ENCODE results near the gene ADAMTSL1. TPM values are rescaled to one million over a fixed set of nuclear protein-coding genes. Genes with fewer than 3 reads are reported as not detected.

The ADAMTSL1 gene
- total RNA-seq, 4 donors from 2014 or later = 21.3 to 138 (median 125) TPM

DNA sequence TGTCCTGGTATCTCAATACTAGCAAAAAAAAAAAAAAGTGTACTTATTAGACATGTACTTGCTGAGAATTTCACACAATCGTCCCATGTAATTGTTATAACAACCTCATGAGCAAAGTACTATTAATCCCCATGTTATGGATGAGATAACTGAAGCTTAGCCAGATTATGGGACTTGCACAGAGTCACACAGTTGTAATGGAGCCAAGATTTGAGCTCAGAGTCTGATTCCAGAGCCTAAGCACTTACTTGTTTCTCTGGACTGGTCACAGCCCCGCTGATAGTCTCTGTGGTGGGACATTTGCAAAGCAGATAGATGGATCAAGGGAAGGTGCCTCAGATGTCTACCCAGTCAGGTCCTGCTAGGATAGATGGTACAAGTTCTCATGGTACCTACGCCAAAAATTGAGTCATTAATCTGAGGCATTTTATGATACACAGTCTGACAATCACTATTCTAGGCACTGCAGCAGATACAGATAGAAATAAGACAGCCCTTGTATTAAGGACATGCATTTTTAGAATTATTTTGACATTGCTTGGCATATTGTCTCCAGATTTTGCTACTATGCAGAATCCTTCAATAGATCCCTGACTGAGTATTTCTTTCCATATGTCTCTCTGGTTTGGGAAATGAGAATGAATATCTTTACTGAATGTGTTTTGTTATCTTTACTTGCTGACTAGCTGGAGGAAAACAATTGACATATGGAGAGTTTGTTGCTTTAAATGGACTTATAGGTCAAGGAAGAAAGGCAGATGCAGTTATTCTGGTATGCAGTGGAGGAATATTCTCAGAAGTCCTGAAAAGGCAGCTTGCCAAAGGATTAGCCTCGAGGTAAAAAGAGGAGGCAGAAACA, 149.5 kb downstream of the ADAMTSL1 start:
- Histone ChIP-seq H3K9me3 (no peaks in the 10 kb centered on the region), H3K27ac (no peak overlapping the region), H3K27me3 (no peaks in the 10 kb centered on the region), H3K36me3 (peaks cover 0 to 3% of the 10 kb centered on the region in 2 donors), H3K4me3 (no peak overlapping the region), H3K4me1 (peaks cover 0 to 8% (median 0%) of the 10 kb centered on the region in 3 donors)
- no peak for TF ChIP-seq EP300 (IDR thresholded peaks at IDR 0.05)
- no peak for TF ChIP-seq POLR2A (IDR thresholded peaks at IDR 0.05)
- no peak for TF ChIP-seq POLR2AphosphoS5 (IDR thresholded peaks at IDR 0.05)
- no peak for TF ChIP-seq CTCF (IDR thresholded peaks at IDR 0.05)
- 52 to 67% methylated on average over 3 to 4 of the region's 4 CpGs for WGBS, 2 donors (ENCODE audit: low coverage in 1 of 2)
- no peak for ATAC-seq

- H3K36me3 ChIP-seq = peaks cover 0 to 3% of the 10 kb centered on the region in 2 donors
- no peaks in the 10 kb centered on the region for H3K27me3 ChIP-seq
- H3K27ac ChIP-seq = no peak overlapping the region
- H3K4me1 ChIP-seq = peaks cover 0 to 27% (median 4%) of the 10 kb centered on the region in 3 donors
- no peak for ATAC-seq
- TF ChIP-seq CTCF (IDR thresholded peaks at IDR 0.05) (no peak), EP300 (IDR thresholded peaks at IDR 0.05) (no peak), POLR2AphosphoS5 (IDR thresholded peaks at IDR 0.05) (no peak), POLR2A (IDR thresholded peaks at IDR 0.05) (no peak)
- WGBS, 2 donors (ENCODE audit: low coverage in 1 of 2) = 84 to 90% methylated on average over 2 of the region's 2 CpGs
- no peak overlapping the region for H3K4me3 ChIP-seq
- H3K9me3 ChIP-seq = no peaks in the 10 kb centered on the region
Observed at GRCh38 chr9:18626046-18626698, 152.2 kb downstream of the ADAMTSL1 start.

DNA sequence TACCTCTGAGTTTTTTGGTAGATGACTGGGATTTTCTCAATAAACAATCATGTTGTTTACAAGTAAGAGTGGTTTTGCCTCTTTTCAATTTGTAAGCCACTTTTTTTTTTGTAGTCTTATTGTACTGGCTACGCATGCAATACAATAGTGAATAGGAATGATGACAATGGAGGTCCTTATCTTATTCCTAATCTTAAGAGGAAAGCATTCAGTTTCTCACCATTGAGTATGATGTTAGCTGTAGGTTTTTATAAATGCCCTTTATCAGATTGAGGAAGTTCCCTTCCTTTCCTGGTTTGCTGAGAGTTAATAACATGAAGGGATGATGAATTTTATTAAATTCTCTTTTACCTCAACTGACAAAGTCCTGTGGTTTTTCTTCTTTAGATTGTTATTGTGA, 155.2 kb downstream of the ADAMTSL1 start:
- H3K27me3 ChIP-seq = no peaks in the 10 kb centered on the region
- ATAC-seq = no peak
- H3K9me3 ChIP-seq = no peaks in the 10 kb centered on the region
- peaks cover 3 to 45% (median 10%) of the 10 kb centered on the region in 3 donors for H3K4me1 ChIP-seq
- 88 to 100% methylated on average over 1 of the region's 1 CpG for WGBS, 2 donors (ENCODE audit: low coverage in 1 of 2)
- H3K27ac ChIP-seq = no peak overlapping the region
- H3K36me3 ChIP-seq = peaks cover 0 to 3% of the 10 kb centered on the region in 2 donors
- no peak overlapping the region for H3K4me3 ChIP-seq
- TF ChIP-seq POLR2A (IDR thresholded peaks at IDR 0.05) (no peak), EP300 (IDR thresholded peaks at IDR 0.05) (no peak), POLR2AphosphoS5 (IDR thresholded peaks at IDR 0.05) (no peak), CTCF (IDR thresholded peaks at IDR 0.05) (no peak)

DNA sequence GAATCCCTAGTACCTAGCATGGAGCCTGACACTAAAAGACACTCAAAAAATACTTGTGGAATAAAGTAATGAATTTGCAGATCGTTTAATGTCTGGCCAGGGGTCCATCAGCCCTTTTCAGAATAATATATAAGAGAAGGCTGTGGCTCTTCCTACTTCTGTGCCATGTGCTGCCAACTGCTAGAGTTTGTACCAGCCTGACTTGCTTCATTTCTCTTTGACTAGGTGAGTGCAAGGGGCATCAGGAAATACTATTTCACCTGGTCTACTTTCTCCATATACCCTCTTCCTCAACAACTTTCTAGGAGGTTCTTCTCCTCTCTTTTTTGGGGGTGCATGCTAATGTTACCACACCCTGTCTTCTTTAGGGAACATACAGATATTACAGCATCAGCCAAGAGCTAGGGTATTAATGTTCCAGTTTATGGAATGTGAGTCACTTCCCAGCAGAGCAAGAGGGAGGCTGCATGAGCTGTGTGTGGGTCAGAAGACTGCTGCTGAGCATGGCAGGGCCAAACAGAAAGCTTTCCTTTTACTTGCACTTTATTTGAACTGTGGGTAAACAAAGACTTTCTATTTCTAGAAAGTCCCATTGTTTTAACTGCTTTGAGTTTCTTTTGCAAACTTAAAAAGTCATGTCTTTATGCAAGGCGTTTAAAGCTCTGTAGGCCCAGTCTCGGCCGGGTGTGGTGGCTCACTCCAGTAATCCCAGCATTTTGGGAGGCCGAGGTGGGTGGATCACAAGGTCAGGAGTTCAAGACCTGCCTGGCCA, 158.9 kb downstream of the ADAMTSL1 start:
- ATAC-seq = peak; percentile 81
- H3K4me1 ChIP-seq = peaks cover 3 to 46% (median 10%) of the 10 kb centered on the region in 3 donors
- 17 to 53% methylated on average over 3 to 5 of the region's 5 CpGs for WGBS, 2 donors (ENCODE audit: low coverage in 1 of 2)

More for the DNA sequence above, 158.9 kb downstream of the ADAMTSL1 start:
- no peaks in the 10 kb centered on the region for H3K36me3 ChIP-seq
- no peaks in the 10 kb centered on the region for H3K9me3 ChIP-seq
- no peak overlapping the region for H3K4me3 ChIP-seq
- no peaks in the 10 kb centered on the region for H3K27me3 ChIP-seq
- H3K27ac ChIP-seq = peak overlapping the region; percentile 43 to 73 (median 65)
- TF ChIP-seq POLR2AphosphoS5 (IDR thresholded peaks at IDR 0.05) (peak; percentile 76), EP300 (IDR thresholded peaks at IDR 0.05) (no peak), POLR2A (IDR thresholded peaks at IDR 0.05) (no peak), CTCF (IDR thresholded peaks at IDR 0.05) (no peak)
